Measurements from ENCODE around the gene HDGFL1. TPM values are rescaled to one million over a fixed set of nuclear protein-coding genes. Genes with fewer than 3 reads are reported as not detected.

Gene HDGFL1
- total RNA-seq, 2 donors from 2014 or later: not detected

DNA sequence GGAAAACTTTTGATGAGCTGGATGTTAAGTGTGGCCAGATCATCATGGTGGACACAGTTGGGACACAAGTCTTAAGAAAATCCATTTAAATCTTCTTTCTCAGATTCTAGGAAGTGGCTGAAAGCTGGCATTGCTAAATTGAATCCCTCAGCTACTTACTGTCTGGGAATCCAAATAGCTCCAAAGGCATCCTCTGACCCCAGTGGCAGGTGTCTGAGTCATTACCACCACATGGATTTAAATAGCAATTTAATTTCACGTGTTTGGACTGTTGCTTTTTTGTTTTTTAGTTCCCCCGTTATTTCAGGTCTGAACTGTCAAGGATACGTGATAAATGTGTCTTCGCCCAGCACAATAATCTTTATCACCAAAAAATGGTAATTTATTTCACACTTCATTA, 33.2 kb upstream of the HDGFL1 start:
- Histone ChIP-seq H3K27me3 (no peaks in the 10 kb centered on the region), H3K27ac (no peak overlapping the region), H3K9me3 (no peaks in the 10 kb centered on the region), H3K4me1 (no peaks in the 10 kb centered on the region), H3K36me3 (no peaks in the 10 kb centered on the region), H3K4me3 (no peak overlapping the region)
- no peak for DNase-seq (ENCODE audit: low spot score)
- TF ChIP-seq, protein P1, sequence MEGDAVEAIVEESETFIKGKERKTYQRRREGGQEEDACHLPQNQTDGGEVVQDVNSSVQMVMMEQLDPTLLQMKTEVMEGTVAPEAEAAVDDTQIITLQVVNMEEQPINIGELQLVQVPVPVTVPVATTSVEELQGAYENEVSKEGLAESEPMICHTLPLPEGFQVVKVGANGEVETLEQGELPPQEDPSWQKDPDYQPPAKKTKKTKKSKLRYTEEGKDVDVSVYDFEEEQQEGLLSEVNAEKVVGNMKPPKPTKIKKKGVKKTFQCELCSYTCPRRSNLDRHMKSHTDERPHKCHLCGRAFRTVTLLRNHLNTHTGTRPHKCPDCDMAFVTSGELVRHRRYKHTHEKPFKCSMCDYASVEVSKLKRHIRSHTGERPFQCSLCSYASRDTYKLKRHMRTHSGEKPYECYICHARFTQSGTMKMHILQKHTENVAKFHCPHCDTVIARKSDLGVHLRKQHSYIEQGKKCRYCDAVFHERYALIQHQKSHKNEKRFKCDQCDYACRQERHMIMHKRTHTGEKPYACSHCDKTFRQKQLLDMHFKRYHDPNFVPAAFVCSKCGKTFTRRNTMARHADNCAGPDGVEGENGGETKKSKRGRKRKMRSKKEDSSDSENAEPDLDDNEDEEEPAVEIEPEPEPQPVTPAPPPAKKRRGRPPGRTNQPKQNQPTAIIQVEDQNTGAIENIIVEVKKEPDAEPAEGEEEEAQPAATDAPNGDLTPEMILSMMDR (IDR thresholded peaks at IDR 0.05): no peak

- H3K36me3 ChIP-seq: no peaks in the 10 kb centered on the region
- peaks cover 0 to 4% of the 10 kb centered on the region in 2 donors for H3K4me1 ChIP-seq
- TF ChIP-seq, protein P1 (IDR thresholded peaks at IDR 0.05): no peak
- no peak overlapping the region for H3K27ac ChIP-seq
- H3K4me3 ChIP-seq: no peak overlapping the region
- DNase-seq (ENCODE audit: low spot score): no peak
- H3K27me3 ChIP-seq: no peaks in the 10 kb centered on the region
- H3K9me3 ChIP-seq: no peaks in the 10 kb centered on the region
These were observed 24.9 kb upstream of the HDGFL1 start for GRCh38 chr6:22544476-22544875.

DNA sequence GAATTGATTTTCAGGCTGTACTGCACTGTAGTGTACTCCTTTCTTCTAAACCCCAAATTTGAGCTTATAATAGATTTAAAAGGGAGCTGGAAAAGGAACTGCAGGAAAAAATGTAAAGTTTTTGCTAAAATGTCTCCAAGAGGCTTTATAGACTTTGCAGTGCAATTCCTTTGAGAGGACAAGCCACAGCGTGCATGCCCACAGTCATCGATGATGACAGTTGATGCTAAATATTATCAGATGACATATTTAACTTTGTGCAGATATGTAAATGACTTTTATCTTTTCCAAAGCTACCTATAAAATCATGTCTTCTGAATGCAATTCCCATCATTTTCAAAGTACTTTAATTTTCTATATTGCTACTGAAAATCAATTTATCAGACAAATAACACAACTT, 24.3 kb upstream of the HDGFL1 start:
- no peak overlapping the region for H3K4me3 ChIP-seq
- no peak overlapping the region for H3K27ac ChIP-seq
- DNase-seq (ENCODE audit: low spot score): no peak
- H3K9me3 ChIP-seq: no peaks in the 10 kb centered on the region
- H3K4me1 ChIP-seq: peaks cover 0 to 4% of the 10 kb centered on the region in 2 donors
- H3K27me3 ChIP-seq: no peaks in the 10 kb centered on the region
- H3K36me3 ChIP-seq: no peaks in the 10 kb centered on the region
- TF ChIP-seq, protein P1 (IDR thresholded peaks at IDR 0.05): no peak

GRCh38 chr6:22546236-22546635, 23.1 kb upstream of the HDGFL1 start:
- TF ChIP-seq, protein P1 (IDR thresholded peaks at IDR 0.05): no peak

GRCh38 chr6:22550971-22551670, 18.2 kb upstream of the HDGFL1 start:
- H3K9me3 ChIP-seq: no peaks in the 10 kb centered on the region
- no peaks in the 10 kb centered on the region for H3K27me3 ChIP-seq
- DNase-seq (ENCODE audit: low spot score): no peak
- H3K36me3 ChIP-seq: no peaks in the 10 kb centered on the region
- H3K4me1 ChIP-seq: no peaks in the 10 kb centered on the region
- TF ChIP-seq, protein P1 (IDR thresholded peaks at IDR 0.05): no peak
- no peak overlapping the region for H3K27ac ChIP-seq
- no peak overlapping the region for H3K4me3 ChIP-seq

More at GRCh38 chr6:22546236-22546635, 23.1 kb upstream of the HDGFL1 start:
- H3K27me3 ChIP-seq: no peaks in the 10 kb centered on the region
- H3K4me1 ChIP-seq: peaks cover 0 to 4% of the 10 kb centered on the region in 2 donors
- DNase-seq (ENCODE audit: low spot score): no peak
- H3K9me3 ChIP-seq: no peaks in the 10 kb centered on the region
- no peaks in the 10 kb centered on the region for H3K36me3 ChIP-seq
- H3K27ac ChIP-seq: no peak overlapping the region
- H3K4me3 ChIP-seq: no peak overlapping the region

DNA sequence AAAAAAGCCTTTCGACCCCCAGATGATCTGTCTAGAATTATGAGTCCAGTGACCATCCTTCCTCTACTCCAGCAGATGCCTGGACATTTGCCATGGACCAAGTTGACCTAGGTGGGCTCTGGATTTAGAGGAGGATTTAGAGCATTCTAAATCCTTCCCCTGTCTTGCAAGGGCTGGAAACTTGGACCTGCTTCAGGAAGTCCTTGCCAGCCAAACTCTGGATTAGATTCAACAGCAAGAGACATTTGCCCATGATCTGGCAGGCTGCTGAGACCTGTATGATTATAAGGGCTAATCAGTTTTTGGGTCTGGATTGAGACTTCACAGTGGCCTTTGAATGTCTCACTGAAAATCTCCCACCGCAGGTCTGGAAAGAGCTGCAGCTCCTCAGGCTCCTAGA, 13.1 kb upstream of the HDGFL1 start:
- DNase-seq (ENCODE audit: low spot score): no peak

More for the DNA sequence above, 13.1 kb upstream of the HDGFL1 start:
- Histone ChIP-seq H3K36me3 (no peaks in the 10 kb centered on the region), H3K4me3 (no peak overlapping the region), H3K4me1 (peaks cover 0 to 9% of the 10 kb centered on the region in 2 donors), H3K9me3 (no peaks in the 10 kb centered on the region), H3K27me3 (no peaks in the 10 kb centered on the region), H3K27ac (no peak overlapping the region)
- TF ChIP-seq, protein P1 (IDR thresholded peaks at IDR 0.05): no peak

Measured in right atrium auricular region (tissue), 2 donors.